Gastrocnemius medialis (tissue), 4 donors: ENCODE data around the gene NCAPD3. TPM values are rescaled to one million over a fixed set of nuclear protein-coding genes. Genes with fewer than 3 reads are reported as not detected.
A peak's percentile ranks its signal among the peaks of the same experiment; 100 is the strongest.

ENCODE experiments used
- ATAC-seq, 2 donors: fragments of 150-250 bp; one replicate each; pipeline ENCODE4 v1.9.1; 2016
- DNase-seq, 2 donors: peaks; one replicate each; pipeline ENCODE4 v3.0.0-alpha.2; 2019
- H3K27ac ChIP-seq, 4 donors: fragments of 200-600 bp; sonication (generic); 1 replicate in 1 of 4; 2 replicates in 3 of 4; pipeline ENCODE4 v1.5.1; 2016 to 2018; ENCODE audit warnings: mild to moderate bottlenecking in 2 of 4, moderate library complexity in 1 of 4
- H3K27me3 ChIP-seq, 3 donors: fragments of 200-600 bp; sonication (generic) in 2 of 3; 1 replicate in 1 of 3; 2 replicates in 2 of 3; pipeline versions ENCODE4 v1.5.1 to v1.6.0; 2016 to 2019; ENCODE audit warnings: mild to moderate bottlenecking in 1 of 3, moderate library complexity in 1 of 3
- H3K36me3 ChIP-seq, 2 donors: fragments of 200-600 bp; sonication (generic) in 1 of 2; one replicate each; pipeline ENCODE4 v1.5.1; 2017 to 2018
- H3K4me1 ChIP-seq, 2 donors: fragments of 200-600 bp; sonication (generic) in 1 of 2; one replicate each; pipeline ENCODE4 v1.5.1; 2016 to 2017; ENCODE audit warnings: mild to moderate bottlenecking in 2 of 2
- H3K4me3 ChIP-seq, 4 donors: fragments of 200-600 bp; sonication (generic) in 3 of 4; 1 replicate in 1 of 4; 2 replicates in 3 of 4; pipeline ENCODE4 v1.5.1; 2016 to 2019; ENCODE audit warnings: mild to moderate bottlenecking in 2 of 4
- H3K9me3 ChIP-seq, 3 donors: fragments of 200-600 bp; sonication (generic) in 2 of 3; 1 replicate in 1 of 3; 2 replicates in 2 of 3; pipeline ENCODE4 v1.5.1; 2016 to 2019
- POLR2A ChIP-seq, 2 donors: fragments of 450-650 bp; IDR thresholded peaks; one replicate each; pipeline ENCODE4 v1.6.1; 2017; ENCODE audit warnings: antibody characterized with exemption in 2 of 2, mild to moderate bottlenecking in 2 of 2, moderate library complexity in 2 of 2
- in situ Hi-C, 4 donors: fragments of 200-750 bp; cut with MboI; loops; one replicate each; pipeline versions ENCODE4 v1.15.0 to v1.8.0; 2017; ENCODE audit warnings: low sequenced_read_pairs in 4 of 4
- intact Hi-C: fragments of 100-400 bp; cut with DNase I; formaldehyde crosslinking; loops from one replicate; pipeline ENCODE4 v1.15.1; 2023; ENCODE audit warnings: low total_unique reads
- total RNA-seq, 4 donors: library from RNA; depleted of rRNA; stranded (reverse); fragments of >200 nt; gene quantifications; one replicate each; pipeline versions ENCODE4 v1.1.0 to v1.2.3, GENCODE V29; 2016
- TF ChIP-seq, protein P1 (sequence below), 5 experiments: fragments of 450-650 bp in 3 of 5; fragments of 200-600 bp in 2 of 5; sonication (generic) in 2 of 5; IDR thresholded peaks in 4 of 5; conservative IDR thresholded peaks in 1 of 5; 1 replicate in 4 of 5; 2 replicates in 1 of 5; pipeline ENCODE4 v1.5.1; 2016 to 2019; ENCODE audit warnings: antibody characterized with exemption in 5 of 5, mild to moderate bottlenecking in 3 of 5, moderate library complexity in 3 of 5

Gene NCAPD3, protein sequence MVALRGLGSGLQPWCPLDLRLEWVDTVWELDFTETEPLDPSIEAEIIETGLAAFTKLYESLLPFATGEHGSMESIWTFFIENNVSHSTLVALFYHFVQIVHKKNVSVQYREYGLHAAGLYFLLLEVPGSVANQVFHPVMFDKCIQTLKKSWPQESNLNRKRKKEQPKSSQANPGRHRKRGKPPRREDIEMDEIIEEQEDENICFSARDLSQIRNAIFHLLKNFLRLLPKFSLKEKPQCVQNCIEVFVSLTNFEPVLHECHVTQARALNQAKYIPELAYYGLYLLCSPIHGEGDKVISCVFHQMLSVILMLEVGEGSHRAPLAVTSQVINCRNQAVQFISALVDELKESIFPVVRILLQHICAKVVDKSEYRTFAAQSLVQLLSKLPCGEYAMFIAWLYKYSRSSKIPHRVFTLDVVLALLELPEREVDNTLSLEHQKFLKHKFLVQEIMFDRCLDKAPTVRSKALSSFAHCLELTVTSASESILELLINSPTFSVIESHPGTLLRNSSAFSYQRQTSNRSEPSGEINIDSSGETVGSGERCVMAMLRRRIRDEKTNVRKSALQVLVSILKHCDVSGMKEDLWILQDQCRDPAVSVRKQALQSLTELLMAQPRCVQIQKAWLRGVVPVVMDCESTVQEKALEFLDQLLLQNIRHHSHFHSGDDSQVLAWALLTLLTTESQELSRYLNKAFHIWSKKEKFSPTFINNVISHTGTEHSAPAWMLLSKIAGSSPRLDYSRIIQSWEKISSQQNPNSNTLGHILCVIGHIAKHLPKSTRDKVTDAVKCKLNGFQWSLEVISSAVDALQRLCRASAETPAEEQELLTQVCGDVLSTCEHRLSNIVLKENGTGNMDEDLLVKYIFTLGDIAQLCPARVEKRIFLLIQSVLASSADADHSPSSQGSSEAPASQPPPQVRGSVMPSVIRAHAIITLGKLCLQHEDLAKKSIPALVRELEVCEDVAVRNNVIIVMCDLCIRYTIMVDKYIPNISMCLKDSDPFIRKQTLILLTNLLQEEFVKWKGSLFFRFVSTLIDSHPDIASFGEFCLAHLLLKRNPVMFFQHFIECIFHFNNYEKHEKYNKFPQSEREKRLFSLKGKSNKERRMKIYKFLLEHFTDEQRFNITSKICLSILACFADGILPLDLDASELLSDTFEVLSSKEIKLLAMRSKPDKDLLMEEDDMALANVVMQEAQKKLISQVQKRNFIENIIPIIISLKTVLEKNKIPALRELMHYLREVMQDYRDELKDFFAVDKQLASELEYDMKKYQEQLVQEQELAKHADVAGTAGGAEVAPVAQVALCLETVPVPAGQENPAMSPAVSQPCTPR (N-terminal part only)
- total RNA-seq, result 1 to 10 TPM; 3.6 to 6.7 (median 4.5) TPM

DNA sequence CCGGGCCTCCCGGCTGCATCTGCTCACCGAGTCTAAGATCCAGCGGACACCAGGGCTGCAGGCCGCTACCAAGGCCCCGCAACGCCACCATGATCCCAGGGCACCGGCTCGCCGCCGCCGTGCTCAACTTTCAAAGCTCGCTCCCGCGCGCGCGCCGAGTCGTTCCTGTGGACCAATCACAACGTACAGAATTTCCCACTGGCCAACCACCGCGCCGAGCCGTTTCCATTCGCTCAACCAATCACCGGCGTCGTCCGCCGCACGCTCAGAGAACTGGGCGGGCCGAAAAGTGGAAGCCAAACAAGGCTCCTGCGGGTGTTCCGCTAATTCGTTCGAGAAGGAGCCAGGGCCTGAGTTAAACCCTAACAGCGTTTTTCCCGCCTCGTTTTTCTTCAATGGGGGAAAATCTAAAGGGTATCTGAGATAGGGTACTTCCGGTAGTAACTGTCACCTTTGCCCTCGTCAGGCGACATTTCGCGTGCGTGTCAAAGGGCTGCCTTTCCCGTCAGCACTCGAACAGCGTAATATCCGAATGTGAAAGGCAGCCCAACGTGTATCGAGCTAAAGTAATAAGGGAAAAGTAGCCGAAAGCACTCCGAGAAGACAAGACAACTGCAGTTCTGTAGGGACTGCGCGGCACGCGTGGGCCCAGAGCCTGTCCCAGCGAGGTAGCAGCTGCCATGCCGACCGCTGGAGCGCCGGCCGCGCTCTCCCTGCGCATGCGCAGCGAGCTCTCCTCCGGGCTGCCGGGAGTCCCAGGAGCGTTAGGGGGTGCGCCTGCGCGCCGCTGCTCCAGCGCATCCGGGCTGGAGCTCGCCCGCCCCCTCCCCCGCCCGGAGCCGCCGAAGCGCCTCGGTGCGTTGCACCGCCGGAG lies at the start of gene NCAPD3, which contains the start of gene VPS26B:
TSS of gene NCAPD3 (minus strand) at position 132 of the 874 bp plus-strand sequence. CDS start at position 91, 41 bp downstream.
TSS of gene VPS26B (plus strand) at position 836 of the 874 bp plus-strand sequence. CDS start 452 bp downstream, outside the sequence.
- in situ Hi-C loops, result no loop called here
- no peaks in the 10 kb centered on the region for H3K9me3 ChIP-seq
- DNase-seq, result peak; percentile 93 to 96
- TF ChIP-seq POLR2A (IDR thresholded peaks at IDR 0.05), result peak; percentile 99 to 100
- TF ChIP-seq, protein P1, sequence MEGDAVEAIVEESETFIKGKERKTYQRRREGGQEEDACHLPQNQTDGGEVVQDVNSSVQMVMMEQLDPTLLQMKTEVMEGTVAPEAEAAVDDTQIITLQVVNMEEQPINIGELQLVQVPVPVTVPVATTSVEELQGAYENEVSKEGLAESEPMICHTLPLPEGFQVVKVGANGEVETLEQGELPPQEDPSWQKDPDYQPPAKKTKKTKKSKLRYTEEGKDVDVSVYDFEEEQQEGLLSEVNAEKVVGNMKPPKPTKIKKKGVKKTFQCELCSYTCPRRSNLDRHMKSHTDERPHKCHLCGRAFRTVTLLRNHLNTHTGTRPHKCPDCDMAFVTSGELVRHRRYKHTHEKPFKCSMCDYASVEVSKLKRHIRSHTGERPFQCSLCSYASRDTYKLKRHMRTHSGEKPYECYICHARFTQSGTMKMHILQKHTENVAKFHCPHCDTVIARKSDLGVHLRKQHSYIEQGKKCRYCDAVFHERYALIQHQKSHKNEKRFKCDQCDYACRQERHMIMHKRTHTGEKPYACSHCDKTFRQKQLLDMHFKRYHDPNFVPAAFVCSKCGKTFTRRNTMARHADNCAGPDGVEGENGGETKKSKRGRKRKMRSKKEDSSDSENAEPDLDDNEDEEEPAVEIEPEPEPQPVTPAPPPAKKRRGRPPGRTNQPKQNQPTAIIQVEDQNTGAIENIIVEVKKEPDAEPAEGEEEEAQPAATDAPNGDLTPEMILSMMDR (IDR thresholded peaks at IDR 0.05 in 4 of 5, conservative IDR thresholded peaks at IDR 0.05 in 1 of 5), result peak in 1 of 5 experiments; percentile 9
- H3K36me3 ChIP-seq, result peaks cover 0 to 9% of the 10 kb centered on the region in 2 donors
- intact Hi-C loops, result loop anchor here (1.0 to 10.0 kb wide), 5 partner anchors 29 to 269 kb away; partner anchors contain the start of genes ACAD8, GLB1L2, IGSF9B and THYN1
- peak within 1 kb of the TSS; percentile 78 to 88 (median 85) for H3K4me3 ChIP-seq
- peak; percentile 93 for ATAC-seq
- H3K27me3 ChIP-seq, result no peaks in the 10 kb centered on the region
- H3K27ac ChIP-seq, result peak within 1 kb of the TSS; percentile 89 to 98 (median 98)
- H3K4me1 ChIP-seq, result peaks cover 32 to 37% of the 10 kb centered on the region in 2 donors

GRCh38 chr11:134273317-134273712 lies 49.5 kb upstream of the NCAPD3 start:
- TF ChIP-seq POLR2A (IDR thresholded peaks at IDR 0.05), result no peak
- TF ChIP-seq, protein P1 (IDR thresholded peaks at IDR 0.05 in 4 of 5, conservative IDR thresholded peaks at IDR 0.05 in 1 of 5), result no peak
- in situ Hi-C loops, result no loop called here
- Histone ChIP-seq H3K36me3 (no peaks in the 10 kb centered on the region), H3K9me3 (no peaks in the 10 kb centered on the region), H3K4me1 (peaks cover 0 to 10% of the 10 kb centered on the region in 2 donors), H3K27ac (no peak overlapping the region), H3K27me3 (peaks cover 65 to 75% (median 68%) of the 10 kb centered on the region in 3 donors), H3K4me3 (no peak overlapping the region)
- ATAC-seq (no peak), DNase-seq (no peak)
- intact Hi-C loops, result no loop called here

GRCh38 chr11:134272381-134273316 lies 48.9 kb upstream of the NCAPD3 start:
- Histone ChIP-seq H3K36me3 (no peaks in the 10 kb centered on the region), H3K9me3 (no peaks in the 10 kb centered on the region), H3K27ac (no peak overlapping the region), H3K4me1 (peaks cover 0 to 10% of the 10 kb centered on the region in 2 donors), H3K27me3 (peaks cover 58 to 68% (median 62%) of the 10 kb centered on the region in 3 donors), H3K4me3 (no peak overlapping the region)
- no peak for TF ChIP-seq POLR2A (IDR thresholded peaks at IDR 0.05)
- TF ChIP-seq, protein P1 (IDR thresholded peaks at IDR 0.05 in 4 of 5, conservative IDR thresholded peaks at IDR 0.05 in 1 of 5), result no peak
- intact Hi-C loops (no loop called here), in situ Hi-C loops (no loop called here)
- DNase-seq (no peak), ATAC-seq (no peak)
